GM18517 (cell line): ENCODE measurements around the gene MTERF1.
"Not testable (repeated sequence)": the region's sequence is repeated elsewhere in the genome, so short reads cannot be mapped to it uniquely, and the experiment has no call there.

ENCODE experiments used
- ATAC-seq: cut with Tn5 transposase; IDR thresholded peaks from one replicate; pipeline ENCODE4 v1.9.1; 2021; ENCODE audit warnings: mild to moderate bottlenecking, moderate library complexity; ENCODE audit not compliant: unreplicated experiment

Gene MTERF1

GRCh38 chr7:91880413-91881241 is at the start of gene MTERF1:
Gene MTERF1, minus strand, starts transcription at chr7:91880702. Its CDS starts 619 bp downstream, at chr7:91880083.
- ATAC-seq: peak; percentile 98

- ATAC-seq: peak; percentile 71
These were observed 49.0 kb upstream of the MTERF1 start for GRCh38 chr7:91929463-91929862.

- no peak for ATAC-seq
These were observed 47.4 kb upstream of the MTERF1 start for GRCh38 chr7:91927912-91928311.

- no peak for ATAC-seq
These were observed 42.4 kb upstream of the MTERF1 start for GRCh38 chr7:91922857-91923256.

GRCh38 chr7:91918356-91918755 is 37.9 kb upstream of the MTERF1 start:
- ATAC-seq: no peak

- ATAC-seq: no peak
These were observed 35.5 kb upstream of the MTERF1 start for GRCh38 chr7:91916051-91916440.

GRCh38 chr7:91915401-91916050 is 35.0 kb upstream of the MTERF1 start:
- no peak for ATAC-seq

GRCh38 chr7:91913612-91914011 is 33.1 kb upstream of the MTERF1 start:
- ATAC-seq: no peak

GRCh38 chr7:91912494-91912893 is 32.0 kb upstream of the MTERF1 start:
- ATAC-seq: no peak

GRCh38 chr7:91911121-91911520 is 30.6 kb upstream of the MTERF1 start:
- ATAC-seq: no peak

GRCh38 chr7:91910171-91910570 is 29.7 kb upstream of the MTERF1 start:
- ATAC-seq: no peak

- no peak for ATAC-seq
These were observed 19.1 kb upstream of the MTERF1 start for GRCh38 chr7:91899563-91899962.

- ATAC-seq: no peak
These were observed 17.9 kb upstream of the MTERF1 start for GRCh38 chr7:91898240-91898992.

GRCh38 chr7:91894781-91895480 is 14.4 kb upstream of the MTERF1 start:
- no peak for ATAC-seq

- not testable (repeated sequence) for ATAC-seq
These were observed 13.2 kb upstream of the MTERF1 start for GRCh38 chr7:91893699-91894098.

GRCh38 chr7:91892821-91893340 is 12.4 kb upstream of the MTERF1 start:
- no peak for ATAC-seq

GRCh38 chr7:91892099-91892705 is 11.7 kb upstream of the MTERF1 start:
- ATAC-seq: no peak

- ATAC-seq: not testable (repeated sequence)
These were observed 8.0 kb upstream of the MTERF1 start for GRCh38 chr7:91888271-91889175.
